Activated CD4-positive, alpha-beta memory T cell treated with anti-CD3 and anti-CD28 coated beads, Interleukin-2, amount 10 ng/mL, durations not matched to agents 7 days and 5 days (primary cell): ENCODE measurements around the gene CATSPERD. TPM values are rescaled to one million over a fixed set of nuclear protein-coding genes. Genes with fewer than 3 reads are reported as not detected.

Experiments used
- CTCF ChIA-PET: fragments of 350-600 bp; sonication (Branson Sonifier 250); formaldehyde crosslinking; loops from one replicate; lab custom pipeline; 2021; ENCODE audit warnings: antibody characterized with exemption, inconsistent platforms; lab: Charles Lee
- POLR2A ChIA-PET: fragments of 350-600 bp; sonication (Branson Sonifier 250); formaldehyde crosslinking; loops from one replicate; lab custom pipeline; 2021; ENCODE audit warnings: antibody characterized with exemption; lab: Charles Lee
- DNase-seq: peaks from one replicate; pipeline ENCODE4 v3.0.0-alpha.2; 2020
- H3K27ac Mint-ChIP-seq: one replicate; pipeline ENCODE4 v1.8.0; 2021; ENCODE audit warnings: mild to moderate bottlenecking, mixed read lengths
- H3K27me3 Mint-ChIP-seq: one replicate; pipeline ENCODE4 v1.8.0; 2021; ENCODE audit warnings: mixed read lengths
- H3K36me3 Mint-ChIP-seq: one replicate; pipeline ENCODE4 v1.8.0; 2021; ENCODE audit warnings: low read depth, mixed read lengths
- H3K4me1 Mint-ChIP-seq: one replicate; pipeline ENCODE4 v1.8.0; 2021; ENCODE audit warnings: mixed read lengths
- H3K4me3 Mint-ChIP-seq: one replicate; pipeline ENCODE4 v1.8.0; 2021; ENCODE audit warnings: mild to moderate bottlenecking, mixed read lengths
- H3K9me3 Mint-ChIP-seq: one replicate; pipeline ENCODE4 v1.8.0; 2021; ENCODE audit warnings: mixed read lengths
- total RNA-seq, 2 experiments: library from RNA; stranded (reverse); gene quantifications; one replicate each; pipeline ENCODE4 v1.2.3, GENCODE V29; 2021

Gene CATSPERD
- total RNA-seq, 2 experiments from 2014 or later = not detected

GRCh38 chr19:5679289-5680083 is 41.0 kb upstream of the CATSPERD start:
- peak overlapping the region; percentile 94 for H3K4me3 Mint-ChIP-seq
- ChIA-PET CTCF (no interaction called here), POLR2A (interaction anchor here (0.8 to 1.0 kb wide), 4 partner anchors 9 to 52 kb away, joined by 3 to 4 read pairs (median 3); no protein-coding TSS in a partner anchor)
- no peaks in the 10 kb centered on the region for H3K9me3 Mint-ChIP-seq
- H3K27ac Mint-ChIP-seq = peak overlapping the region; percentile 87
- no peak for DNase-seq
- H3K36me3 Mint-ChIP-seq = peaks cover 6% of the 10 kb centered on the region
- H3K27me3 Mint-ChIP-seq = peaks cover 8% of the 10 kb centered on the region
- H3K4me1 Mint-ChIP-seq = peaks cover 24% of the 10 kb centered on the region

DNA sequence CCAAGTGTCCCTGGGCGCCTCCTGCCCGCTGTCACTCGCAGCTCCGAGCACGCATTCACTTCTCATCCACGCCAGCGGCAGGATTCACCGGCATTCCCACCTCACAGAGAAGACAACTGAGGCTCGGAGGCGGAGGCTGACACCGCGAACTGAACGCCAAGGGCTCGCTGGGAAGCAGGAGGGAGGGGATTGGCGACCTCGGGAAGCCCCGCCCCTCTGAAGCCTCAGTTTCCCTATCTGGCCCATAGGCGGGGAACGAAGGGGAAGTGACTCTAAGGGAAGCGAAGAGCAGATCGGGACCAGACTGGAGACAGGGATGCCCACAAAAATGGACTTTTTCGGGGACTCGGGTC is 40.4 kb upstream of the CATSPERD start:
- peak overlapping the region; percentile 87 for H3K27ac Mint-ChIP-seq
- H3K36me3 Mint-ChIP-seq = peaks cover 6% of the 10 kb centered on the region
- H3K27me3 Mint-ChIP-seq = peaks cover 8% of the 10 kb centered on the region
- no peaks in the 10 kb centered on the region for H3K9me3 Mint-ChIP-seq
- peaks cover 24% of the 10 kb centered on the region for H3K4me1 Mint-ChIP-seq
- H3K4me3 Mint-ChIP-seq = peak overlapping the region; percentile 94
- ChIA-PET CTCF (no interaction called here), POLR2A (interaction anchor here (0.9 to 1.0 kb wide), 3 partner anchors 10 to 38 kb away, joined by 3 to 4 read pairs (median 3); no protein-coding TSS in a partner anchor)
- no peak for DNase-seq

GRCh38 chr19:5680437-5681368 is 39.7 kb upstream of the CATSPERD start, which contains the start of the genes HSD11B1L and MICOS13:
Gene HSD11B1L (plus strand): TSS chr19:5681027. CDS start chr19:5684833, 3,806 bp downstream.
Gene MICOS13 (minus strand): TSS chr19:5680516. CDS start chr19:5680486, 30 bp downstream.
- peak within 1 kb of the TSS; percentile 87 for H3K27ac Mint-ChIP-seq
- peak; percentile 99 for DNase-seq
- no peaks in the 10 kb centered on the region for H3K9me3 Mint-ChIP-seq
- H3K27me3 Mint-ChIP-seq = peaks cover 8% of the 10 kb centered on the region
- CTCF ChIA-PET = interaction anchor here (1.2 kb wide), 1 partner anchor 9 kb away, joined by 5 read pairs; the partner anchor contains the start of gene RPL36
- H3K4me3 Mint-ChIP-seq = peak within 1 kb of the TSS; percentile 94
- peaks cover 24% of the 10 kb centered on the region for H3K4me1 Mint-ChIP-seq
- POLR2A ChIA-PET = interaction anchor here (0.9 to 2.2 kb wide), 4 partner anchors 9 to 38 kb away, joined by 3 to 9 read pairs (median 4); no protein-coding TSS in a partner anchor
- H3K36me3 Mint-ChIP-seq = peaks cover 6% of the 10 kb centered on the region

DNA sequence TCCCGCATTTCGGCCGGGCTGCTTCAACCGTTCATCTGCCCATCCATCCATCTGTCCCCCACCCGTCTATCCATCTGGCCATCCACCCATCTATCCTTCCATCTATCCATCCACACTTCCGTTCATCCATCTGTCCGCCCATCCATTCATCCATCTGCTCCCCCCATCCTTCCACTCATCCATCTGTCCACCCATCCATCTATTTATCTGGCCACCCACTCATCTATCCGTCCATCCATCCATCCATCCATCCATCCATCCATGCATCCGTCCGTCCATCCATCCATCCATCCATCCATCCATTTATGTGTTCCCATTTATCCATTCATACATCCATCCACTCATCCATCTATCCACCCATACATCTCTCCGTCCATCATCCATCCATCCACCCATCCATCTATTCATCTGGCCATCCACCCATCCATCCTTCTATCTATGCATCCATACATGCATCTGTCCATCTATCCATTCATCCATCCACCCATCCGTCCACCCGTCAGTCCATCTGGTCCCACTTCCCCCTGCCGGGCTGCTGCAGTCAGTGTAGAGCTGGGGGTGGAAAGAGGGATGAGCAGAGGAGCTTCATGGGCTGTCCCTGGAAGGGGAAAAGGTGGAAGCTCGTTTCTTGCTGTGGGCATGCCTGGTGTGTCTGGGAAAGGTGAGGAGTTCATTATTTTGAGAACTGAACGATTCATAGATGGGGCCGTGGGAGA is 38.9 kb upstream of the CATSPERD start:
- Mint-ChIP-seq H3K27ac (peak overlapping the region; percentile 32), H3K36me3 (peaks cover 6% of the 10 kb centered on the region), H3K9me3 (no peaks in the 10 kb centered on the region), H3K27me3 (peaks cover 8% of the 10 kb centered on the region), H3K4me1 (peaks cover 27% of the 10 kb centered on the region), H3K4me3 (peak overlapping the region; percentile 63)
- CTCF ChIA-PET = interaction anchor here (1.2 kb wide), 1 partner anchor 8 kb away, joined by 5 read pairs; the partner anchor contains the start of gene RPL36
- POLR2A ChIA-PET = interaction anchor here (1.2 to 2.2 kb wide), 2 partner anchors 10 to 37 kb away, joined by 3 to 9 read pairs; no protein-coding TSS in a partner anchor
- DNase-seq = no peak

- ChIA-PET POLR2A (interaction anchor here (1.2 to 2.2 kb wide), 2 partner anchors 9 to 37 kb away, joined by 3 to 9 read pairs; no protein-coding TSS in a partner anchor), CTCF (interaction anchor here (1.2 kb wide), 1 partner anchor 8 kb away, joined by 5 read pairs; the partner anchor contains the start of gene RPL36)
- H3K9me3 Mint-ChIP-seq = no peaks in the 10 kb centered on the region
- H3K4me1 Mint-ChIP-seq = peaks cover 29% of the 10 kb centered on the region
- no peak for DNase-seq
- H3K4me3 Mint-ChIP-seq = peak overlapping the region; percentile 63
- H3K36me3 Mint-ChIP-seq = peaks cover 6% of the 10 kb centered on the region
- no peak overlapping the region for H3K27ac Mint-ChIP-seq
- peaks cover 8% of the 10 kb centered on the region for H3K27me3 Mint-ChIP-seq
These were observed 38.3 kb upstream of the CATSPERD start for GRCh38 chr19:5682107-5682482.

- POLR2A ChIA-PET = interaction anchor here (2.2 kb wide), 1 partner anchor 8 kb away, joined by 9 read pairs; no protein-coding TSS in a partner anchor
These were observed 37.1 kb upstream of the CATSPERD start for GRCh38 chr19:5683177-5683886.

DNA sequence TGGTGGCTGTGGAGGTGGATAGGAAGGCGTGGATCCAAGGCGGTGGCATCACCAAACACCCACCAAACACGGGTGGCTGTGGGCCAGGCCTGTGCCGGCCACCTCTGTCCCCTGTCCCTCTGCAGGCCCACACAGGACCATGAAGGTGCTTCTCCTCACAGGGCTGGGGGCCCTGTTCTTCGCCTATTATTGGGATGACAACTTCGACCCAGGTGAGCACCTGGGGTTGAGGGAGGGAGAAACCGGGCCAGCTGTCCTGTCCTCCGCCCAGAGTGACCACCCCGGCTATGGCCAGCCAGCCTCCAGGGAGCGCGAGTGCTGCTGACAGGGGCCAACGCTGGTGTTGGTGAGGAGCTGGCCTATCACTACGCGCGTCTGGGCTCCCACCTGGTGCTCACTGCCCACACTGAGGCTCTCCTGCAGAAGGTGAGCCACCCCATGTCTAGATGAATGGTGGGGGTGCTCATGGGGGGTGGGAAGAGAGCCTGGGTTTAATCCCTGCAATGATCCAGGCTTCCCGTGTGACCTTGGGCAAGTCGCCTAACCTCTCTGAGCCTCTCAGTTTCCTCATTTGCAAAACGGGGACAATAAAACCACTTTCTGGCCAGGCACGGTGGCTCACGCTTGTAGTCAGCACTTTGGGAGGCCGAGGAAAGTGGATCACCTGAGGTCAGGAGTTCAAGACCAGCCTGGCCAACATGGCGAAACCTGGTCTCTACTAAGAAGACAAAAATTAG is 35.6 kb upstream of the CATSPERD start:
- Mint-ChIP-seq H3K27ac (no peak overlapping the region), H3K27me3 (peaks cover 8% of the 10 kb centered on the region), H3K4me1 (peaks cover 30% of the 10 kb centered on the region), H3K36me3 (peaks cover 2% of the 10 kb centered on the region), H3K4me3 (no peak overlapping the region), H3K9me3 (no peaks in the 10 kb centered on the region)
- CTCF ChIA-PET = no interaction called here
- POLR2A ChIA-PET = no interaction called here
- DNase-seq = no peak

More at GRCh38 chr19:5683177-5683886, 37.1 kb upstream of the CATSPERD start:
- DNase-seq = no peak
- H3K4me1 Mint-ChIP-seq = peaks cover 33% of the 10 kb centered on the region
- H3K36me3 Mint-ChIP-seq = peaks cover 6% of the 10 kb centered on the region
- CTCF ChIA-PET = interaction anchor here (0.6 to 0.7 kb wide), 2 partner anchors 25 to 63 kb away, joined by 3 to 4 read pairs; no protein-coding TSS in a partner anchor
- peaks cover 8% of the 10 kb centered on the region for H3K27me3 Mint-ChIP-seq
- no peak overlapping the region for H3K4me3 Mint-ChIP-seq
- H3K9me3 Mint-ChIP-seq = no peaks in the 10 kb centered on the region
- no peak overlapping the region for H3K27ac Mint-ChIP-seq

DNA sequence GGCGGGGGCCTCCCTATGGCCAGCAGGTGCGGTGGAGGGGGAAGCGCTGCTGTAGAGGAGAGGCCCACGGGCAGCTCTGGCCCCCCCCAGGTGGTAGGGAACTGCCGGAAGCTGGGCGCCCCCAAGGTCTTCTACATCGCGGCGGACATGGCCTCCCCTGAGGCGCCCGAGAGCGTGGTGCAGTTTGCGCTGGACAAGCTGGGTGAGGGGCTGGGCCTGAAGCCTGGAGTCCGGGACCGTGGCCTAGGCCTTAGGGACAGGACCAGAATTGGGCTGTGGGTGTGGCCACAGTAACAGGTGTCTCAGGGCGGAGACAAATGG is 34.2 kb upstream of the CATSPERD start:
- Mint-ChIP-seq H3K27ac (peak overlapping the region; percentile 83), H3K27me3 (peaks cover 8% of the 10 kb centered on the region), H3K4me1 (peaks cover 34% of the 10 kb centered on the region), H3K36me3 (peaks cover 13% of the 10 kb centered on the region), H3K9me3 (no peaks in the 10 kb centered on the region), H3K4me3 (peak overlapping the region; percentile 75)
- ChIA-PET CTCF (interaction anchor here (1.0 to 2.3 kb wide), 8 partner anchors 22 to 301 kb away, joined by 3 to 21 read pairs (median 8); partner anchors contain the start of genes CATSPERD, LONP1, SAFB and SAFB2), POLR2A (interaction anchor here (1.0 to 2.3 kb wide), 7 partner anchors 8 to 143 kb away, joined by 3 to 19 read pairs (median 5); partner anchors contain the start of genes CATSPERD, LONP1, SAFB and SAFB2)
- DNase-seq = no peak

DNA sequence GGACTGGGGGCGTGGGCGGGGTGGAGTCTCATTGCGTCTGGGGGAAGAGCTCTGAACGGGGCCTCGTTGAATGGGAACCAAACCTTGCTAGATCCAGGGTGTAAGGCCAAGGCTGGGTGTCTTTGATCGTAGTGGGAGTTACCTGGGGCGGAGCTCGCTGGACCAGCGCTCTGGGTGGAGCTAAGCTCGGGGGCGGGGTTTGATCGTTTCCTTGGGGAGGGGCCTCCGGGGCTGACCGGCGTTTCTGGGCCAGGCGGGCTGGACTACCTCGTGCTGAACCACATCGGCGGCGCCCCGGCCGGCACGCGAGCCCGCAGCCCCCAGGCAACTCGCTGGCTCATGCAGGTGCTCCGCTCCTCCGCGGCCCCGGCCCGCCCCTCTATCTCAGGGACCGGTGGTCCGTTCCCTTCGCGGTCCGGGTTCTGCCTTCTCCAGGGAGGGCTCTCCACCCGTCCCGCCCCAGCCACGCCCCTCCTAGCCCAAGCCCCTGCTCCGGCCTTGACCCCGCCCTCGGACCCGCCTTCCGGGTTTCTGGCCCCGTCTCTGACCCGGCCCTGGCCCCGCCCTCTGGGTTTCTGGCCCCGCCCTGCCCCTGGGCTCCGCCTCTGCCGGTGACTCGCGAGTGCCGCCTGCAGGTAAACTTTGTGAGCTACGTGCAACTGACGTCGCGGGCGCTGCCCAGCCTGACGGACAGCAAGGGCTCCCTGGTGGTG is 33.6 kb upstream of the CATSPERD start:
- Mint-ChIP-seq H3K4me1 (peaks cover 29% of the 10 kb centered on the region), H3K27me3 (peaks cover 5% of the 10 kb centered on the region), H3K36me3 (peaks cover 14% of the 10 kb centered on the region), H3K4me3 (peak overlapping the region; percentile 75), H3K27ac (peak overlapping the region; percentile 83), H3K9me3 (no peaks in the 10 kb centered on the region)
- ChIA-PET CTCF (interaction anchor here (0.7 to 2.3 kb wide), 16 partner anchors 22 to 1697 kb away, joined by 3 to 21 read pairs (median 4); partner anchors contain the start of genes CATSPERD, DUS3L, FEM1A and KDM4B), POLR2A (interaction anchor here (1.0 to 2.3 kb wide), 7 partner anchors 8 to 142 kb away, joined by 3 to 19 read pairs (median 5); partner anchors contain the start of genes CATSPERD, LONP1, SAFB and SAFB2)
- DNase-seq = peak; percentile 99
